ENCODE results near the gene DACH1.

DNA sequence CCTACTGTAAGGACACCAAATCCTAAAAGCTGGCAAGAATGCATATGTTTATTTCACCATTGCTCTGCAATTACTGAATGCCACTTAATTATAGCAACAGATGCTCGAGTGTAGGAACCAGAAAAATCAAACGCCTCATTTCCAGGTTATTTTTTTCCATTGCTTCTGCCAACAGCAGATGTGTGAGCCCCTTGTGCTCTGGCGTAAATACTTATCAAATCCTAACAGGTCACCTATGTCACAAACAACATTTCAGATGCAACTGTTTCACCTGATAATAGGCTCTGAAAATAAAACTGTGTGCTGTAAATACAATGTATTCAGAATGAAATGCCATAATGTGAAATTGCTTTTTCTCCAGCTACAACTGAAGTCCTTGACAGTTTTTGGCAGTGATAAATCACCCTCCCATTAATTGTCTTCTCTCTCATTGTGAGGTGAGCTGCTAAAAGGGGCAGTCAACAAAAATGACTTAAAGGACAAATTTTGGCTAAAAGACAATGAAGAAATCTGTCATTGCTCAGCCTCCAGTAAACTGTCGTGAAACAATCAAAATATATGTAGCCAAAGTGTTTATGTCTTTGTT is 344.0 kb downstream of the DACH1 start:
- TF ChIP-seq, protein P1, sequence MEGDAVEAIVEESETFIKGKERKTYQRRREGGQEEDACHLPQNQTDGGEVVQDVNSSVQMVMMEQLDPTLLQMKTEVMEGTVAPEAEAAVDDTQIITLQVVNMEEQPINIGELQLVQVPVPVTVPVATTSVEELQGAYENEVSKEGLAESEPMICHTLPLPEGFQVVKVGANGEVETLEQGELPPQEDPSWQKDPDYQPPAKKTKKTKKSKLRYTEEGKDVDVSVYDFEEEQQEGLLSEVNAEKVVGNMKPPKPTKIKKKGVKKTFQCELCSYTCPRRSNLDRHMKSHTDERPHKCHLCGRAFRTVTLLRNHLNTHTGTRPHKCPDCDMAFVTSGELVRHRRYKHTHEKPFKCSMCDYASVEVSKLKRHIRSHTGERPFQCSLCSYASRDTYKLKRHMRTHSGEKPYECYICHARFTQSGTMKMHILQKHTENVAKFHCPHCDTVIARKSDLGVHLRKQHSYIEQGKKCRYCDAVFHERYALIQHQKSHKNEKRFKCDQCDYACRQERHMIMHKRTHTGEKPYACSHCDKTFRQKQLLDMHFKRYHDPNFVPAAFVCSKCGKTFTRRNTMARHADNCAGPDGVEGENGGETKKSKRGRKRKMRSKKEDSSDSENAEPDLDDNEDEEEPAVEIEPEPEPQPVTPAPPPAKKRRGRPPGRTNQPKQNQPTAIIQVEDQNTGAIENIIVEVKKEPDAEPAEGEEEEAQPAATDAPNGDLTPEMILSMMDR (IDR thresholded peaks at IDR 0.05) = no peak
- no peak for TF ChIP-seq POLR2A (IDR thresholded peaks at IDR 0.05)
- no peak for TF ChIP-seq POLR2AphosphoS5 (IDR thresholded peaks at IDR 0.05)
- no peak for TF ChIP-seq EP300 (IDR thresholded peaks at IDR 0.05; ENCODE audit: low read depth)
